Stimulated activated CD8-positive, alpha-beta memory T cell treated with anti-CD3 and anti-CD28 coated beads, Interleukin-15, amount 100 ng/mL, for 4 hours (primary cell): ENCODE data around the gene KIF7.
"Not testable (repeated sequence)": the region's sequence is repeated elsewhere in the genome, so short reads cannot be mapped to it uniquely, and the experiment has no call there.

Source experiments
- DNase-seq, 2 donors: peaks; one replicate each; pipeline ENCODE4 v3.0.0-alpha.2; 2020; ENCODE audit warnings: low read depth in 2 of 2

KIF7 gene

GRCh38 chr15:89654847-89655805 lies at the start of gene KIF7:
Gene KIF7, minus strand, starts transcription at chr15:89655467. Its CDS starts 2,537 bp downstream, at chr15:89652930.
- no peak for DNase-seq

GRCh38 chr15:89704411-89704810 lies 49.1 kb upstream of the KIF7 start:
- no peak for DNase-seq

- no peak for DNase-seq
These were observed 39.9 kb upstream of the KIF7 start for GRCh38 chr15:89695198-89695597.

- no peak for DNase-seq
These were observed 38.4 kb upstream of the KIF7 start for GRCh38 chr15:89693696-89694095.

- no peak for DNase-seq
These were observed 37.8 kb upstream of the KIF7 start for GRCh38 chr15:89693091-89693490.

GRCh38 chr15:89690276-89691218 lies 35.3 kb upstream of the KIF7 start, which contains the start of the genes PEX11A and WDR93:
Gene PEX11A, minus strand, starts transcription at chr15:89690754. Its CDS starts 122 bp downstream, at chr15:89690632.
Gene WDR93, plus strand, starts transcription at chr15:89690811. Its CDS starts 10,936 bp downstream, at chr15:89701747.
- DNase-seq, result peak; percentile 50 to 52

GRCh38 chr15:89689930-89690275 lies 34.6 kb upstream of the KIF7 start:
- not testable (repeated sequence) for DNase-seq

GRCh38 chr15:89686522-89686921 lies 31.3 kb upstream of the KIF7 start:
- no peak for DNase-seq

- no peak for DNase-seq
These were observed 30.7 kb upstream of the KIF7 start for GRCh38 chr15:89685995-89686394.

- no peak for DNase-seq
These were observed 25.9 kb upstream of the KIF7 start for GRCh38 chr15:89681146-89681545.

GRCh38 chr15:89680282-89680873 lies 25.1 kb upstream of the KIF7 start:
- no peak for DNase-seq

GRCh38 chr15:89679212-89679611 lies 23.9 kb upstream of the KIF7 start, which contains the start of gene PLIN1:
Gene PLIN1, minus strand, starts transcription at chr15:89679367. Its CDS starts 1,878 bp downstream, at chr15:89677489.
- no peak for DNase-seq

GRCh38 chr15:89677381-89677780 lies 22.1 kb upstream of the KIF7 start:
- DNase-seq, result no peak

GRCh38 chr15:89675606-89676005 lies 20.3 kb upstream of the KIF7 start:
- DNase-seq, result no peak

GRCh38 chr15:89674526-89674925 lies 19.3 kb upstream of the KIF7 start:
- DNase-seq, result no peak

- DNase-seq, result no peak
These were observed 17.9 kb upstream of the KIF7 start for GRCh38 chr15:89673165-89673512.

- DNase-seq, result no peak
These were observed 17.2 kb upstream of the KIF7 start for GRCh38 chr15:89672221-89673164.

- DNase-seq, result no peak
These were observed 16.4 kb upstream of the KIF7 start for GRCh38 chr15:89671687-89672086.

GRCh38 chr15:89670971-89671560 lies 15.8 kb upstream of the KIF7 start:
- no peak for DNase-seq

GRCh38 chr15:89669941-89670340 lies 14.7 kb upstream of the KIF7 start:
- DNase-seq, result no peak
